A549 (cell line): ENCODE results near the gene SYT12. TPM values are rescaled to one million over a fixed set of nuclear protein-coding genes. Genes with fewer than 3 reads are reported as not detected.

Experiments
- ATAC-seq, 2 experiments: fragments of 200-7000 bp in 1 of 2; fragments of >200 bp in 1 of 2; cut with Nextera tagmentation in 1 of 2; cut with Tn5 transposase in 1 of 2; 3 replicates each; pipeline versions ENCODE4 v1.8.0 to v1.9.1; 2018 to 2020; ENCODE audit warnings: mild to moderate bottlenecking in 1 of 2, moderate library complexity in 1 of 2
- CTCF ChIA-PET: fragments of 300-600 bp; sonication (Branson Sonifier 250); formaldehyde crosslinking; extraction: SDS; loops from one replicate; lab custom pipeline; 2021; ENCODE audit warnings: antibody characterized with exemption, inconsistent platforms; lab: Yijun Ruan, JAX
- POLR2A ChIA-PET: fragments of 350-600 bp; formaldehyde crosslinking; extraction: SDS; loops from one replicate; lab custom pipeline; 2021; ENCODE audit warnings: antibody characterized with exemption, inconsistent platforms; lab: Yijun Ruan, JAX
- DNase-seq, 2 experiments: peaks; one replicate each; pipeline versions ENCODE4 v3.0.0 to v3.0.0-alpha.2; 2011 to 2016; ENCODE audit warnings: low read depth in 1 of 2, low spot score in 1 of 2
- FAIRE-seq: peaks from 2 replicates; lab custom pipeline; 2011; peaks lifted over from hg19 to GRCh38; lab: Jason Lieb, UNC
- H3K27ac ChIP-seq, 2 experiments: fragments of >200 bp; sonication (Bioruptor Twin); formaldehyde crosslinking; 3 replicates each; pipeline ENCODE4 v1.5.1; 2016 to 2017
- H3K4me1 ChIP-seq: fragments of >200 bp; sonication (Bioruptor Twin); formaldehyde crosslinking; 3 replicates; pipeline ENCODE4 v1.6.1; 2016
- H3K4me2 ChIP-seq: fragments of >200 bp; sonication (Bioruptor Twin); formaldehyde crosslinking; 3 replicates; pipeline ENCODE4 v1.6.1; 2016
- H3K4me3 ChIP-seq: fragments of >200 bp; sonication (Bioruptor Twin); formaldehyde crosslinking; 3 replicates; pipeline ENCODE4 v1.5.1; 2016
- H3K9me3 ChIP-seq: fragments of >200 bp; sonication (Bioruptor Twin); formaldehyde crosslinking; 3 replicates; pipeline ENCODE4 v1.6.1; 2016
- CEBPB ChIP-seq, 2 experiments: fragments of >200 bp in 1 of 2; sonication (Bioruptor Twin) in 1 of 2; formaldehyde crosslinking in 1 of 2; IDR thresholded peaks; 2 replicates each; pipeline ENCODE4 v1.6.1; 2012 to 2016
- EHF ChIP-seq: fragments of 250-450 bp; sonication (Bioruptor Pico); IDR thresholded peaks from 2 replicates; pipeline ENCODE4 v1.5.0; 2020; ENCODE audit warnings: mild to moderate bottlenecking
- FOSB ChIP-seq: fragments of 250-450 bp; sonication (Bioruptor Pico); IDR thresholded peaks from 2 replicates; pipeline ENCODE4 v1.5.0; 2020; ENCODE audit warnings: mild to moderate bottlenecking, moderate library complexity
- KDM1A ChIP-seq: fragments of 200-600 bp; sonication (generic); IDR thresholded peaks from 2 replicates; pipeline ENCODE4 v1.6.1; 2016; ENCODE audit warnings: low read depth, mild to moderate bottlenecking
- MAFK ChIP-seq: fragments of 450-650 bp; IDR thresholded peaks from 2 replicates; pipeline ENCODE4 v1.6.1; 2014; ENCODE audit not compliant: partially characterized antibody
- NFE2L2 ChIP-seq: fragments of 150-350 bp; conservative IDR thresholded peaks from 2 replicates; pipeline ENCODE4 v1.6.1; 2014; ENCODE audit warnings: low read length
- PHF8 ChIP-seq: fragments of 200-600 bp; sonication (generic); IDR thresholded peaks from 2 replicates; pipeline ENCODE4 v1.6.1; 2016; ENCODE audit warnings: low read depth, mild to moderate bottlenecking, antibody characterized with exemption, moderate library complexity, borderline replicate concordance
- RFX5 ChIP-seq: fragments of 450-650 bp; IDR thresholded peaks from 2 replicates; pipeline ENCODE4 v1.7.1; 2014; ENCODE audit warnings: antibody characterized with exemption, mild to moderate bottlenecking, moderate library complexity
- SMC3 ChIP-seq: fragments of >200 bp; sonication (Bioruptor Twin); formaldehyde crosslinking; IDR thresholded peaks from 3 replicates; pipeline ENCODE4 v1.6.1; 2018; ENCODE audit warnings: inconsistent platforms
- TFCP2L1 ChIP-seq: fragments of 250-450 bp; sonication (Bioruptor Pico); IDR thresholded peaks from 2 replicates; pipeline ENCODE4 v1.5.0; 2021; ENCODE audit warnings: mild to moderate bottlenecking
- ZSCAN20 ChIP-seq: fragments of 250-450 bp; sonication (Bioruptor Pico); IDR thresholded peaks from 2 replicates; pipeline ENCODE4 v1.8.0; 2022; ENCODE audit warnings: mild to moderate bottlenecking, moderate library complexity
- WGBS: methylation state at CpG from one replicate; pipeline ENCODE4 v1.1.6; 2017; ENCODE audit errors: missing lambda C conversion rate; 5-methylcytosine and 5-hydroxymethylcytosine counted together
- polyA plus RNA-seq, 4 experiments: library from polyadenylated mRNA; depleted of rRNA in 3 of 4; stranded (reverse); fragments of >200 nt; fragmentation: RNase III in 1 of 4; extraction: RNeasy Plus Mini Kit Qiagen cat#74134 plus additional on column Dnase treatment in 1 of 4; gene quantifications; 2 replicates in 3 of 4; 3 replicates in 1 of 4; pipeline ENCODE4 v1.2.3, GENCODE V29; 2011 to 2017
- TF ChIP-seq, protein P1 (sequence below): fragments of >200 bp; sonication (Bioruptor Twin); formaldehyde crosslinking; IDR thresholded peaks from 3 replicates; pipeline ENCODE4 v1.5.1; 2016
- TF ChIP-seq, protein P2 (sequence below): IDR thresholded peaks from 2 replicates; pipeline ENCODE4 v1.6.1; 2012
- TF ChIP-seq, protein P3 (sequence below): fragments of 250-450 bp; sonication (Bioruptor Pico); IDR thresholded peaks from 2 replicates; pipeline ENCODE4 v1.5.0; 2021; ENCODE audit warnings: mild to moderate bottlenecking, moderate library complexity, borderline replicate concordance
- TF ChIP-seq, protein P4 (sequence below): fragments of 200-600 bp; sonication (generic); IDR thresholded peaks from 2 replicates; pipeline ENCODE4 v1.6.1; 2016; ENCODE audit warnings: antibody characterized with exemption, mild to moderate bottlenecking, moderate library complexity
- TF ChIP-seq, protein P5 (sequence below): IDR thresholded peaks from 2 replicates; pipeline ENCODE4 v1.6.1; 2012; ENCODE audit warnings: low read depth, borderline replicate concordance

Gene SYT12
- polyA plus RNA-seq, 2 of the 4 experiments (the other 2 are of a cell fraction): 1.4 to 9.6 TPM

DNA sequence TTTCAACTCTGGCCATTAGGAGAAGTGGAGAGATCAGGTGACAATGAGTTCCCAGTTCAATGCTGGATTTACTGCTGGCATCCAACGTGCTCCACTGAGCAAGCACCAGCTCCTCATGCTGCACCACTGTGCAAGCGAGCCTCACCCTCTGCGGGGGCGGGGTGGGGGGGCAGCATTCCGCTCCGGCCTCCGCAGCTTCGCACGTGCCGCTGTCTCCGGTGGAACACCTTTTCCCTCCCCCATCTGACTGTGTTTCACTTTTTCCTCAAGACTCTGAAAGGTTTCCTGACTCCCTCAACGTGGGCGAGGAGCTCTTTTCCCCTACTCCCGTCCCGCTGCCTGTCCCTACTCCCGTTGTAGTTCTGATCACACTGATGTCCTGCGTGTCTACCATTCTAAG lies 32.9 kb downstream of the SYT12 start:
- DNase-seq: no peak
- Histone ChIP-seq H3K4me1 (peaks cover 59% of the 10 kb centered on the region), H3K27ac (peak overlapping the region; percentile 75 to 91), H3K4me3 (peak overlapping the region; percentile 66), H3K4me2 (peak overlapping the region; percentile 93), H3K9me3 (no peaks in the 10 kb centered on the region)
- no peak for ATAC-seq
- TF ChIP-seq, protein P1, sequence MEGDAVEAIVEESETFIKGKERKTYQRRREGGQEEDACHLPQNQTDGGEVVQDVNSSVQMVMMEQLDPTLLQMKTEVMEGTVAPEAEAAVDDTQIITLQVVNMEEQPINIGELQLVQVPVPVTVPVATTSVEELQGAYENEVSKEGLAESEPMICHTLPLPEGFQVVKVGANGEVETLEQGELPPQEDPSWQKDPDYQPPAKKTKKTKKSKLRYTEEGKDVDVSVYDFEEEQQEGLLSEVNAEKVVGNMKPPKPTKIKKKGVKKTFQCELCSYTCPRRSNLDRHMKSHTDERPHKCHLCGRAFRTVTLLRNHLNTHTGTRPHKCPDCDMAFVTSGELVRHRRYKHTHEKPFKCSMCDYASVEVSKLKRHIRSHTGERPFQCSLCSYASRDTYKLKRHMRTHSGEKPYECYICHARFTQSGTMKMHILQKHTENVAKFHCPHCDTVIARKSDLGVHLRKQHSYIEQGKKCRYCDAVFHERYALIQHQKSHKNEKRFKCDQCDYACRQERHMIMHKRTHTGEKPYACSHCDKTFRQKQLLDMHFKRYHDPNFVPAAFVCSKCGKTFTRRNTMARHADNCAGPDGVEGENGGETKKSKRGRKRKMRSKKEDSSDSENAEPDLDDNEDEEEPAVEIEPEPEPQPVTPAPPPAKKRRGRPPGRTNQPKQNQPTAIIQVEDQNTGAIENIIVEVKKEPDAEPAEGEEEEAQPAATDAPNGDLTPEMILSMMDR: no peak
- no peak for TF ChIP-seq KDM1A
- TF ChIP-seq, protein P2, sequence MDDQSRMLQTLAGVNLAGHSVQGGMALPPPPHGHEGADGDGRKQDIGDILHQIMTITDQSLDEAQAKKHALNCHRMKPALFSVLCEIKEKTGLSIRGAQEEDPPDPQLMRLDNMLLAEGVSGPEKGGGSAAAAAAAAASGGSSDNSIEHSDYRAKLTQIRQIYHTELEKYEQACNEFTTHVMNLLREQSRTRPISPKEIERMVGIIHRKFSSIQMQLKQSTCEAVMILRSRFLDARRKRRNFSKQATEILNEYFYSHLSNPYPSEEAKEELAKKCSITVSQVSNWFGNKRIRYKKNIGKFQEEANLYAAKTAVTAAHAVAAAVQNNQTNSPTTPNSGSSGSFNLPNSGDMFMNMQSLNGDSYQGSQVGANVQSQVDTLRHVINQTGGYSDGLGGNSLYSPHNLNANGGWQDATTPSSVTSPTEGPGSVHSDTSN: no peak
- no peak for TF ChIP-seq ZSCAN20 (CRISPR knock-in tag)
- no peak for TF ChIP-seq MAFK
- no peak for TF ChIP-seq PHF8
- TF ChIP-seq NFE2L2: no peak
- TF ChIP-seq TFCP2L1 (CRISPR knock-in tag): no peak
- TF ChIP-seq, protein P3, sequence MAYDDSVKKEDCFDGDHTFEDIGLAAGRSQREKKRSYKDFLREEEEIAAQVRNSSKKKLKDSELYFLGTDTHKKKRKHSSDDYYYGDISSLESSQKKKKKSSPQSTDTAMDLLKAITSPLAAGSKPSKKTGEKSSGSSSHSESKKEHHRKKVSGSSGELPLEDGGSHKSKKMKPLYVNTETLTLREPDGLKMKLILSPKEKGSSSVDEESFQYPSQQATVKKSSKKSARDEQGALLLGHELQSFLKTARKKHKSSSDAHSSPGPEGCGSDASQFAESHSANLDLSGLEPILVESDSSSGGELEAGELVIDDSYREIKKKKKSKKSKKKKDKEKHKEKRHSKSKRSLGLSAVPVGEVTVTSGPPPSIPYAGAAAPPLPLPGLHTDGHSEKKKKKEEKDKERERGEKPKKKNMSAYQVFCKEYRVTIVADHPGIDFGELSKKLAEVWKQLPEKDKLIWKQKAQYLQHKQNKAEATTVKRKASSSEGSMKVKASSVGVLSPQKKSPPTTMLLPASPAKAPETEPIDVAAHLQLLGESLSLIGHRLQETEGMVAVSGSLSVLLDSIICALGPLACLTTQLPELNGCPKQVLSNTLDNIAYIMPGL (CRISPR knock-in tag): no peak
- TF ChIP-seq RFX5: no peak
- TF ChIP-seq, protein P4, sequence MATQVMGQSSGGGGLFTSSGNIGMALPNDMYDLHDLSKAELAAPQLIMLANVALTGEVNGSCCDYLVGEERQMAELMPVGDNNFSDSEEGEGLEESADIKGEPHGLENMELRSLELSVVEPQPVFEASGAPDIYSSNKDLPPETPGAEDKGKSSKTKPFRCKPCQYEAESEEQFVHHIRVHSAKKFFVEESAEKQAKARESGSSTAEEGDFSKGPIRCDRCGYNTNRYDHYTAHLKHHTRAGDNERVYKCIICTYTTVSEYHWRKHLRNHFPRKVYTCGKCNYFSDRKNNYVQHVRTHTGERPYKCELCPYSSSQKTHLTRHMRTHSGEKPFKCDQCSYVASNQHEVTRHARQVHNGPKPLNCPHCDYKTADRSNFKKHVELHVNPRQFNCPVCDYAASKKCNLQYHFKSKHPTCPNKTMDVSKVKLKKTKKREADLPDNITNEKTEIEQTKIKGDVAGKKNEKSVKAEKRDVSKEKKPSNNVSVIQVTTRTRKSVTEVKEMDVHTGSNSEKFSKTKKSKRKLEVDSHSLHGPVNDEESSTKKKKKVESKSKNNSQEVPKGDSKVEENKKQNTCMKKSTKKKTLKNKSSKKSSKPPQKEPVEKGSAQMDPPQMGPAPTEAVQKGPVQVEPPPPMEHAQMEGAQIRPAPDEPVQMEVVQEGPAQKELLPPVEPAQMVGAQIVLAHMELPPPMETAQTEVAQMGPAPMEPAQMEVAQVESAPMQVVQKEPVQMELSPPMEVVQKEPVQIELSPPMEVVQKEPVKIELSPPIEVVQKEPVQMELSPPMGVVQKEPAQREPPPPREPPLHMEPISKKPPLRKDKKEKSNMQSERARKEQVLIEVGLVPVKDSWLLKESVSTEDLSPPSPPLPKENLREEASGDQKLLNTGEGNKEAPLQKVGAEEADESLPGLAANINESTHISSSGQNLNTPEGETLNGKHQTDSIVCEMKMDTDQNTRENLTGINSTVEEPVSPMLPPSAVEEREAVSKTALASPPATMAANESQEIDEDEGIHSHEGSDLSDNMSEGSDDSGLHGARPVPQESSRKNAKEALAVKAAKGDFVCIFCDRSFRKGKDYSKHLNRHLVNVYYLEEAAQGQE: no peak
- no peak for TF ChIP-seq FOSB
- TF ChIP-seq SMC3: no peak
- no peak for TF ChIP-seq CEBPB (IDR thresholded peaks at IDR 0.05)
- TF ChIP-seq, protein P5, sequence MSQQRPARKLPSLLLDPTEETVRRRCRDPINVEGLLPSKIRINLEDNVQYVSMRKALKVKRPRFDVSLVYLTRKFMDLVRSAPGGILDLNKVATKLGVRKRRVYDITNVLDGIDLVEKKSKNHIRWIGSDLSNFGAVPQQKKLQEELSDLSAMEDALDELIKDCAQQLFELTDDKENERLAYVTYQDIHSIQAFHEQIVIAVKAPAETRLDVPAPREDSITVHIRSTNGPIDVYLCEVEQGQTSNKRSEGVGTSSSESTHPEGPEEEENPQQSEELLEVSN: no peak
- no peak for TF ChIP-seq EHF (CRISPR knock-in tag)
- 69% methylated on average over 17 of the region's 17 CpGs for WGBS
- FAIRE-seq: no peak
- CTCF ChIA-PET: interaction anchor here (0.9 to 6.7 kb wide), 7 partner anchors 11 to 261 kb away, joined by 3 to 67 read pairs (median 5); partner anchors contain the start of gene SYT12
- POLR2A ChIA-PET: interaction anchor here (0.8 to 1.6 kb wide), 2 partner anchors 23 to 169 kb away, joined by 4 to 6 read pairs; no protein-coding TSS in a partner anchor
